Ascending aorta (tissue), 2 donors: Measurements from ENCODE around the gene NECTIN2. TPM values are rescaled to one million over a fixed set of nuclear protein-coding genes. Genes with fewer than 3 reads are reported as not detected.

ENCODE experiments used
- DNase-seq, 2 donors: peaks; one replicate each; pipeline ENCODE4 v3.0.0-alpha.2; 2019; ENCODE audit warnings: low spot score in 2 of 2
- H3K27ac ChIP-seq, 2 donors: fragments of 200-600 bp; sonication (generic); one replicate each; pipeline ENCODE4 v1.5.1; 2016 to 2017; ENCODE audit warnings: mild to moderate bottlenecking in 1 of 2
- H3K27me3 ChIP-seq: fragments of 200-600 bp; sonication (generic); one replicate; pipeline ENCODE4 v1.5.1; 2017
- H3K36me3 ChIP-seq, 2 donors: fragments of 200-600 bp; sonication (generic); one replicate each; pipeline ENCODE4 v1.5.1; 2016
- H3K4me1 ChIP-seq, 2 donors: fragments of 200-600 bp; sonication (generic); one replicate each; pipeline ENCODE4 v1.5.1; 2016 to 2017; ENCODE audit warnings: mild to moderate bottlenecking in 1 of 2
- H3K4me3 ChIP-seq, 2 donors: fragments of 200-600 bp; sonication (generic); one replicate each; pipeline ENCODE4 v1.5.1; 2016 to 2017; ENCODE audit warnings: mild to moderate bottlenecking in 1 of 2
- H3K9me3 ChIP-seq, 2 donors: fragments of 200-600 bp; sonication (generic); one replicate each; pipeline ENCODE4 v1.5.1; 2016
- CTCF ChIP-seq, 3 experiments: fragments of 200-600 bp in 2 of 3; fragments of 450-650 bp in 1 of 3; sonication (generic) in 2 of 3; IDR thresholded peaks; one replicate each; pipeline ENCODE4 v1.5.1; 2016 to 2019; ENCODE audit warnings: antibody characterized with exemption in 3 of 3, mild to moderate bottlenecking in 1 of 3, moderate library complexity in 1 of 3
- intact Hi-C: fragments of 100-400 bp; cut with DNase I; formaldehyde crosslinking; loops from one replicate; pipeline ENCODE4 v1.15.1; 2023
- total RNA-seq: library from RNA; depleted of rRNA; stranded (reverse); fragments of >200 nt; gene quantifications from one replicate; pipeline ENCODE4 v1.1.0, GENCODE V29; 2016

Gene NECTIN2
- total RNA-seq, 1 donor from 2014 or later: 125 TPM

- peaks cover 12 to 19% of the 10 kb centered on the region in 2 donors for H3K4me1 ChIP-seq
- intact Hi-C loops: loop anchor here (1.0 to 2.0 kb wide), 3 partner anchors 43 to 288 kb away; partner anchors contain the start of genes BLOC1S3, RELB and TRAPPC6A
- H3K27me3 ChIP-seq: no peaks in the 10 kb centered on the region
- peak overlapping the region; percentile 92 to 97 for H3K27ac ChIP-seq
- peak overlapping the region; percentile 65 to 72 for H3K4me3 ChIP-seq
- TF ChIP-seq CTCF (IDR thresholded peaks at IDR 0.05): no peak
- H3K36me3 ChIP-seq: peaks cover 45 to 46% of the 10 kb centered on the region in 2 donors
- no peaks in the 10 kb centered on the region for H3K9me3 ChIP-seq
- no peak for DNase-seq
Measured at GRCh38 chr19:44889830-44890365, 43.8 kb downstream of the NECTIN2 start.

GRCh38 chr19:44890366-44891015 lies 44.4 kb downstream of the NECTIN2 start:
- H3K27me3 ChIP-seq: no peaks in the 10 kb centered on the region
- no peaks in the 10 kb centered on the region for H3K9me3 ChIP-seq
- peak; percentile 100 for DNase-seq
- H3K36me3 ChIP-seq: peaks cover 48 to 51% of the 10 kb centered on the region in 2 donors
- TF ChIP-seq CTCF (IDR thresholded peaks at IDR 0.05): no peak
- H3K27ac ChIP-seq: peak overlapping the region; percentile 92 to 97
- H3K4me3 ChIP-seq: peak overlapping the region; percentile 65 to 72
- intact Hi-C loops: loop anchor here (1.0 to 2.0 kb wide), 5 partner anchors 25 to 288 kb away; partner anchors contain the start of genes BLOC1S3, RELB and TRAPPC6A
- H3K4me1 ChIP-seq: peaks cover 12 to 19% of the 10 kb centered on the region in 2 donors

GRCh38 chr19:44891016-44891882 lies 45.2 kb downstream of the NECTIN2 start, which contains the start of gene TOMM40:
Gene TOMM40, plus strand, starts transcription at chr19:44891254. Its CDS starts 162 bp downstream, at chr19:44891416.
- peaks cover 52 to 58% of the 10 kb centered on the region in 2 donors for H3K36me3 ChIP-seq

GRCh38 chr19:44892932-44893331 lies 46.8 kb downstream of the NECTIN2 start:
- DNase-seq: no peak
- H3K4me1 ChIP-seq: peaks cover 12 to 19% of the 10 kb centered on the region in 2 donors
- TF ChIP-seq CTCF (IDR thresholded peaks at IDR 0.05): no peak
- H3K27ac ChIP-seq: no peak overlapping the region
- intact Hi-C loops: no loop called here
- H3K4me3 ChIP-seq: no peak overlapping the region
- no peaks in the 10 kb centered on the region for H3K9me3 ChIP-seq
- H3K27me3 ChIP-seq: no peaks in the 10 kb centered on the region
- peaks cover 52 to 58% of the 10 kb centered on the region in 2 donors for H3K36me3 ChIP-seq

More at GRCh38 chr19:44891016-44891882, 45.2 kb downstream of the NECTIN2 start, which contains the start of gene TOMM40:
- H3K27me3 ChIP-seq: no peaks in the 10 kb centered on the region
- peak in 1 of 3 experiments; percentile 17 for TF ChIP-seq CTCF (IDR thresholded peaks at IDR 0.05)
- intact Hi-C loops: loop anchor here (1.0 to 2.0 kb wide), 3 partner anchors 24 to 110 kb away; partner anchors contain the start of gene RELB
- peaks cover 12 to 19% of the 10 kb centered on the region in 2 donors for H3K4me1 ChIP-seq
- no peaks in the 10 kb centered on the region for H3K9me3 ChIP-seq
- H3K27ac ChIP-seq: peak within 1 kb of the TSS; percentile 92 to 97
- peak within 1 kb of the TSS; percentile 99 to 100 for H3K4me3 ChIP-seq
- no peak for DNase-seq

- no peaks in the 10 kb centered on the region for H3K27me3 ChIP-seq
- intact Hi-C loops: no loop called here
- H3K4me3 ChIP-seq: no peak overlapping the region
- no peaks in the 10 kb centered on the region for H3K9me3 ChIP-seq
- no peak for DNase-seq
- H3K4me1 ChIP-seq: peaks cover 12 to 19% of the 10 kb centered on the region in 2 donors
- no peak for TF ChIP-seq CTCF (IDR thresholded peaks at IDR 0.05)
- peaks cover 53 to 56% of the 10 kb centered on the region in 2 donors for H3K36me3 ChIP-seq
- H3K27ac ChIP-seq: no peak overlapping the region
Measured at GRCh38 chr19:44893332-44894051, 47.4 kb downstream of the NECTIN2 start.
